ENCODE measurements around the gene EIF1.
"Not testable (repeated sequence)": the region's sequence is repeated elsewhere in the genome, so short reads cannot be mapped to it uniquely, and the experiment has no call there.

Gene EIF1

DNA sequence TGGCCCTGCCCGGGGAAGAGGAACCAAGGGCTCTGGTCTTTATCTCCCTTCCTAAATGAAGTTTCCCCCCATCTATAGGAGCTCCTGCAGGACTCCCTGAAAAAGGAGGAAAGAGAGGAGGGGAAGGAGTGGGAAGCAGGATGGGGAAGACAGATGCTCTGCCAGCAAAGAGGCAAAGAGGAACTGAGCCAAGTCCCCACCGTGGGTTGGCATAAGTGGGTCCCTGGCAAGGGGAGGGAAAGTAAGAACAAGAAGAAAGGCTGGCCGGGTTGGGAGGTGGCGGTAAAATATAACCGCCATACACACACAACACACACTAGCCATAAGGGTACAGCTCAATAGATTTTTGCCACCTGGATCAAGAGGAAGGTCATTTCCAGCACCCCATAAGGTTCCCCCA is 6.1 kb upstream of the EIF1 start:
- Histone ChIP-seq H3K36me3 (ENCODE audit: control insufficient read depth, insufficient read depth, low read length) (no peaks in the 10 kb centered on the region), H3K9me3 (ENCODE audit: control insufficient read depth, low read length) (peaks cover under 1% of the 10 kb centered on the region), H3K27ac (ENCODE audit: low read depth, low read length, severe bottlenecking) (no peak overlapping the region), H3K4me3 (ENCODE audit: extremely low read depth, insufficient read depth, low read length, poor library complexity, severe bottlenecking) (no peak overlapping the region), H3K4me1 (ENCODE audit: control insufficient read depth, insufficient read depth, low read length, poor library complexity, severe bottlenecking) (no peaks in the 10 kb centered on the region)
- 73 to 86% methylated on average over 1 of the region's 5 CpGs for WGBS, 2 experiments (ENCODE audit: insufficient coverage in 2 of 2)

DNA sequence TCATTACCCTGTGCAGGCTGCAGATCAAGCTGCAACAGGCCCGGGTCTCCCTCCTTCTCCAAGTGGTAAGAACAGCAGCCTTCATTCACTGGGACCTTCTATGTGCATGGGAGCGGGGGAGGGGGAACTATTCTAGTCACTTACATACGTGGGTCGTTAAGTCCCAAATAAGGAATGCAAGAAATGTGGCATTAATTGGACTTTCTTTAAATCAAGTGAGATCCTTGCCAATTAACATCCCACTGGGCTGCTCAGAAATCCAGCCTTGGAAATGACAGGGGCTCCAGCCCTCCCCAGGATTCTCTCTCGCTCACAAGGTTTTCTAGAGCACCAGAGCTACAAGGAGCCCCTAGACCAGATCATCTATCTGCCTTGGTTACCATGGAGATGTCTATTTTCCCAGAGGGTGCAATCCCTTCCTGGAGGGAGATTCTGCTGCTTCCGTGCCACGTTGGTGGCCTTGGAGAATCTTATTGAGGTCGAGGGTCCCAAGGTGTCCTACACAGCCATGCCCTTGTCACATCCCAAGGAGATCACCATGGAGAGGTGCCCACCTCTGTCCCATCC is 5.2 kb upstream of the EIF1 start:
- Histone ChIP-seq H3K9me3 (ENCODE audit: control insufficient read depth, low read length) (peaks cover 3% of the 10 kb centered on the region), H3K27ac (ENCODE audit: low read depth, low read length, severe bottlenecking) (no peak overlapping the region), H3K4me1 (ENCODE audit: control insufficient read depth, insufficient read depth, low read length, poor library complexity, severe bottlenecking) (peaks cover 5% of the 10 kb centered on the region), H3K36me3 (ENCODE audit: control insufficient read depth, insufficient read depth, low read length) (no peaks in the 10 kb centered on the region), H3K4me3 (ENCODE audit: extremely low read depth, insufficient read depth, low read length, poor library complexity, severe bottlenecking) (no peak overlapping the region)
- WGBS, 2 experiments (ENCODE audit: insufficient coverage in 2 of 2), result 82 to 94% methylated on average over 3 to 6 of the region's 8 CpGs

DNA sequence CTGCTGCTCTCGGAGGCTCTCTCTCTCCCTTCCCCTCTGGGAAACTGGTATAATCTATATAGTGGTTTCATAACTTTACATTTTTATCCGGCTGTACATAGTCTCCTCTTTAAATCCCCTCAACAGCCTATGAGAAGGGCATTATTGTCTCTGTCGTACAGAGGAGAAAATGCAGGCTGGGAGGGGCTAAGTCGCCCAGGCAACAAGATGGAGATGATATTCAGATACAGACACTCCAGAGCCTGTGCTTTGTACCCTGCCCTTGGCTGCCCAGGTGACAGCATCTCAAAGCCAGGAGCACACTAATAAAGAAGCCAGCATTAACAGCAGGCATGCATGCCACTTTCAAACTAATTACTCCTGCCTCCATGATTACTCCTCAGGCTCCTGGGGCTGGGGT is 4.7 kb upstream of the EIF1 start:
- Histone ChIP-seq H3K4me1 (ENCODE audit: control insufficient read depth, insufficient read depth, low read length, poor library complexity, severe bottlenecking) (peaks cover 5% of the 10 kb centered on the region), H3K9me3 (ENCODE audit: control insufficient read depth, low read length) (peaks cover 3% of the 10 kb centered on the region), H3K27ac (ENCODE audit: low read depth, low read length, severe bottlenecking) (no peak overlapping the region), H3K4me3 (ENCODE audit: extremely low read depth, insufficient read depth, low read length, poor library complexity, severe bottlenecking) (no peak overlapping the region), H3K36me3 (ENCODE audit: control insufficient read depth, insufficient read depth, low read length) (no peaks in the 10 kb centered on the region)
- WGBS, 2 experiments (ENCODE audit: insufficient coverage in 2 of 2), result 80% methylated on average over 2 of the region's 4 CpGs; no CpG with 5 or more reads in 1 of the 2 experiments

DNA sequence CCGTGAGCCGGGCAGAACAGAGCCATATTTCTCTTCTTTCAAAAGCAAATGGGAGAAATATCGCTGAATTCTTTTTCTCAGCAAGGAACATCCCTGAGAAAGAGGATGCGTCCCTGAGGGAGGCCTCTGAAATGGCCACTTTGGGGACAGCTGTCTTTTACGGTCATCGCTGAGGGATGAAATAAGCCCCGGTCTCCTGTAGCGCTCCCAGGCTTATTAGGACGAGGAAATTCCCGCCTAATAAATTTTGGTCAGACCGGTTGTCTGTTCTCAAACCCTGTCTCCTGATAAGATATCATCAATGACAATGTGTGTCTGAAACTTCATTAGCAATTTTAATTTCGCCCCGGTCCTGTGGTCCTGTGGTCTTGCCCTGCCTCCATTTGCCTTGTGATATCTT is 2.9 kb upstream of the EIF1 start:
- H3K4me3 ChIP-seq (ENCODE audit: extremely low read depth, insufficient read depth, low read length, poor library complexity, severe bottlenecking); H3K27ac ChIP-seq (ENCODE audit: low read depth, low read length, severe bottlenecking); H3K4me1 ChIP-seq (ENCODE audit: control insufficient read depth, insufficient read depth, low read length, poor library complexity, severe bottlenecking); H3K9me3 ChIP-seq (ENCODE audit: control insufficient read depth, low read length): not testable (repeated sequence)
- peaks cover 15% of the 10 kb centered on the region for H3K36me3 ChIP-seq (ENCODE audit: control insufficient read depth, insufficient read depth, low read length)
- 94% methylated on average over 6 to 13 of the region's 13 CpGs for WGBS, 2 experiments (ENCODE audit: insufficient coverage in 2 of 2)

DNA sequence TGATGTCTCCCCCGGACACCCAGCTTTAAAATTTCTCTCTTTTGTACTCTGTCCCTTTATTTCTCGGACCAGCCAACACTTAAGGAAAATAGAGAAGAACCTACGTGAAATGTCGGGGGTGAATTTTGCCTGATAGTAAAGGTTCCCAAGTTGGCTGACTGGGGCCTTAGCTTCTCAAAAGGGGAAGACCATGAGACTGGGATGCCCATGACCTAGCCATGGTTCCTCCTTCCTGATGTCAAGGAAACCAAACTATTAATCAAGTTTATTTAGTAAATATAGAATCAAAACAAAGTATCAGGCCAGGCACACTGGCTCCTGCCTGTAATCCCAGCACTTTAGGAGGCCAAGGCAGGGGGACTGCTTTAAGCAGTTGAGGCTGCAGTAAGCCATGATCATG is 2.4 kb upstream of the EIF1 start:
- Histone ChIP-seq H3K27ac (ENCODE audit: low read depth, low read length, severe bottlenecking) (no peak overlapping the region), H3K36me3 (ENCODE audit: control insufficient read depth, insufficient read depth, low read length) (peaks cover 20% of the 10 kb centered on the region), H3K4me1 (ENCODE audit: control insufficient read depth, insufficient read depth, low read length, poor library complexity, severe bottlenecking) (peaks cover 5% of the 10 kb centered on the region), H3K4me3 (ENCODE audit: extremely low read depth, insufficient read depth, low read length, poor library complexity, severe bottlenecking) (no peak overlapping the region), H3K9me3 (ENCODE audit: control insufficient read depth, low read length) (peaks cover 3% of the 10 kb centered on the region)
- 100% methylated on average over 2 to 4 of the region's 4 CpGs for WGBS, 2 experiments (ENCODE audit: insufficient coverage in 2 of 2)

DNA sequence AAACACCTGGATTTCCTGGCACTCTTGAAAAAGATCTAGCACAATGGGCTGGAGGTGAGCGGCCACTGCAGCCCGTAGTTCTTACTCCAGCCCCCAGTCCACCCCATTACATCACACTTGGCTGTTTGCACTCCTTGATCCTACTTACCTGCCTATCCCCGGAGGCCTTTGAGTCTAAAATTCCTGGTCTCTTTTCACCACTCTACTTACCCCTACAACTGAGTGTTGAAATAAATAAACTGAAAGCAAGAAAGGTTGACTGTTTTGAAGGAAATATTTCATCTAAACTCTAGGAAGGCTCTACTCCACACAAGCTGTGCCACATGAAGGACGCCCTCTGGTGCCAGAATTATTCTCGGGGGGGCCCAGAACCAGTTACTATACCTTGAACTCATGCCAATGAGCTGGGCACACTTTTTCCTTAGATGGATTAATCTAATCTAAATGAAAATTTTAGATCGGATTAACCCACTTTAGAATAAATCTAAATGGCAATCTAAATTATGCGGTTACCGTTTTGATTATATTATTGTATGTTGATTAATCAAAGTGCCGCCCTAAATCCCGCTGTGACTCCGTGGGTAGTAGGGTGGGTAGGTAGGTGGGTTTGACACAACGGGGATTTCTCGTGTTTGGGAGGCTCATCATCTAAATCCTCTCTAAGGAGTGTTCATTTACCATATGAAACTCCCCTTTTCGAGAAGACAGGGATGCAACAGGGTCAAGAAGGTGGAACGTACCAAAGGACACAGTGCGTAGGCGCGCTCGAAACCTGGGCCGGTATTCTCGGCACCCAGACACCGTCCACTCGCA is 651 bp upstream of the EIF1 start:
- Histone ChIP-seq H3K36me3 (ENCODE audit: control insufficient read depth, insufficient read depth, low read length) (peaks cover 38% of the 10 kb centered on the region), H3K27ac (ENCODE audit: low read depth, low read length, severe bottlenecking) (peak overlapping the region; percentile 43), H3K4me1 (ENCODE audit: control insufficient read depth, insufficient read depth, low read length, poor library complexity, severe bottlenecking) (peaks cover 5% of the 10 kb centered on the region), H3K9me3 (ENCODE audit: control insufficient read depth, low read length) (peaks cover 3% of the 10 kb centered on the region), H3K4me3 (ENCODE audit: extremely low read depth, insufficient read depth, low read length, poor library complexity, severe bottlenecking) (peak overlapping the region; percentile 93)
- WGBS, 2 experiments (ENCODE audit: insufficient coverage in 2 of 2), result 14 to 21% methylated on average over 13 to 14 of the region's 23 CpGs

DNA sequence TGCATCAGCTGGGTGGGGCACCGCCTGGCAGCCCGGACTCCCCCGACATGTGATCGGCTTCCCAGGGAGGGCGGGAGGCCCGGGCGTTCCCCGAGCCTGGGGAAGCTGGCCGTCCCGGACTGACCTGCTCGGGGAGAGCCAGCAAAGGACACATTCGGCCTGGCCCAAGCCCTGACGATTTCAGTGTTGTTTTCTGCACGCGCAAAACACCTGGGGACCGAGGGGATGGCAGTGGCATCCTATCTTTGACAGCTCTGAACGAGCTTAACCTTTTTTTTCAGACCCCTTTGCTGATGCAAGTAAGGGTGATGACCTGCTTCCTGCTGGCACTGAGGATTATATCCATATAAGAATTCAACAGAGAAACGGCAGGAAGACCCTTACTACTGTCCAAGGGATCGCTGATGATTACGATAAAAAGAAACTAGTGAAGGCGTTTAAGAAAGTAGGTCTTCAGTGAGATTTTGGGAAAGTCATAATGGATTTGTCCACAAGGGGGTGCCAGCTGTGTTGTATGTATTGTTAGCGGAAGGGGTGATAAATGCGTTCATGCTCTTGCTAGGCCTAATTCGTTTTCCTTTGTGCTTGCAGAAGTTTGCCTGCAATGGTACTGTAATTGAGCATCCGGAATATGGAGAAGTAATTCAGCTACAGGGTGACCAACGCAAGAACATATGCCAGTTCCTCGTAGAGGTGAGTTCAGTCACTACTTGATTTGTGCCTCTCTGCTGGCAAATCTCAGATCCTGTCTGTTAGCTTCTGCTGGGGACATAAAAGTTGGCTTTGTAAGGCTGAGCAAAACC is 1.0 kb downstream of the EIF1 start:
- H3K9me3 ChIP-seq (ENCODE audit: control insufficient read depth, low read length), result peaks cover 3% of the 10 kb centered on the region
- WGBS, 2 experiments (ENCODE audit: insufficient coverage in 2 of 2), result 7 to 8% methylated on average over 18 to 25 of the region's 27 CpGs
- H3K4me3 ChIP-seq (ENCODE audit: extremely low read depth, insufficient read depth, low read length, poor library complexity, severe bottlenecking), result peak overlapping the region; percentile 93
- peaks cover 53% of the 10 kb centered on the region for H3K36me3 ChIP-seq (ENCODE audit: control insufficient read depth, insufficient read depth, low read length)
- peaks cover 5% of the 10 kb centered on the region for H3K4me1 ChIP-seq (ENCODE audit: control insufficient read depth, insufficient read depth, low read length, poor library complexity, severe bottlenecking)
- H3K27ac ChIP-seq (ENCODE audit: low read depth, low read length, severe bottlenecking), result peak overlapping the region; percentile 100

DNA sequence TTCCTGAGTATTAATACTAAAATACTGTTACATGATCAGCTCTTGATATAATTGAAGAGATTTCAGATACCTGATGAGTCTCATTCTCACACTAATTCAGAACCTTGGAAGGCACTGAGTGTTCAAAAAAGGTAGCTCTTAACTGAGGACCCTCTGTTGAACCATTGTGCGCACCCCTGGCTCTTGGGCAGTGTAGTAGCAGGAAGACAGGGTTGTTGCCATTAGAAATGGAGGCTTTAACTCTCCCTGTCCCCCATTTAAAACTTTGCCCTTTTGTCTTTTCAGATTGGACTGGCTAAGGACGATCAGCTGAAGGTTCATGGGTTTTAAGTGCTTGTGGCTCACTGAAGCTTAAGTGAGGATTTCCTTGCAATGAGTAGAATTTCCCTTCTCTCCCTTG is 1.8 kb downstream of the EIF1 start:
- Histone ChIP-seq H3K36me3 (ENCODE audit: control insufficient read depth, insufficient read depth, low read length) (peaks cover 57% of the 10 kb centered on the region), H3K27ac (ENCODE audit: low read depth, low read length, severe bottlenecking) (peak overlapping the region; percentile 100), H3K9me3 (ENCODE audit: control insufficient read depth, low read length) (peaks cover 3% of the 10 kb centered on the region), H3K4me1 (ENCODE audit: control insufficient read depth, insufficient read depth, low read length, poor library complexity, severe bottlenecking) (peaks cover 5% of the 10 kb centered on the region), H3K4me3 (ENCODE audit: extremely low read depth, insufficient read depth, low read length, poor library complexity, severe bottlenecking) (peak overlapping the region; percentile 93)
- WGBS, 2 experiments (ENCODE audit: insufficient coverage in 2 of 2), result 100% methylated on average over 1 of the region's 2 CpGs

DNA sequence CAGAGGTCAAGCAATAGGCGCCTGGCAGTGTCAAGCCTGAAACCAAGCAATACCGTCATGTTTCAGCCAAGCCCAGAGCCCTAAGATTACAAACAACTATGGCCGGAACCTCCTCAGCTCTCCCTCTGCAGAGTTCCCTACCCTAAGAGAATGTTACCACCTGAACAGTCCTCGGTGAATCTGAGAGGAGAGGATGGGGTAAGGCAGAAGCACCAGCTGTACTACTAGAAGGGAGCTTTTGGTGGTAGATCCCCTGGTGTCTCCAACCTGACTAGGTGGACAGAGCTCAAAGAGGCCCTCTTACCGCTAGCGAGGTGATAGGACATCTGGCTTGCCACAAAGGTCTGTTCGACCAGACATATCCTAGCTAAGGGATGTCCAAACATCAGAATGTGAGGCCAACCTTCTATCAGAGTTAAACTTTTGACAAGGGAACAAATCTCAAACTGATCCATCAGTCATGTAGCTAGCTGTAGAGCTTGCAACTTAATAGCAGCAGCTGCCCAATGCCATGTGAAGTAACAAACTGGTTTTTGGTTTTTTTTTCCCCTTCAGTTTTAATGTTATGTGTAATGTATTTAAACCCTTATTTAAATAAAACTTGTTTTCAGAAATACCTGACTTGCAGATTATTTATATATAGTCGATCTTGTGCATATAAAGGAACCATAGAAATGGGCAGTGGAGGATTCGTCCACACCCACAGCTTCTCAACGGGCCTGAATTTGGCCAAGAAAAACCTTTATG is 2.5 kb downstream of the EIF1 start:
- Histone ChIP-seq H3K4me1 (ENCODE audit: control insufficient read depth, insufficient read depth, low read length, poor library complexity, severe bottlenecking) (peaks cover 5% of the 10 kb centered on the region), H3K9me3 (ENCODE audit: control insufficient read depth, low read length) (peaks cover 3% of the 10 kb centered on the region), H3K4me3 (ENCODE audit: extremely low read depth, insufficient read depth, low read length, poor library complexity, severe bottlenecking) (peak overlapping the region; percentile 14), H3K27ac (ENCODE audit: low read depth, low read length, severe bottlenecking) (peak overlapping the region; percentile 66), H3K36me3 (ENCODE audit: control insufficient read depth, insufficient read depth, low read length) (peaks cover 57% of the 10 kb centered on the region)
- WGBS, 2 experiments (ENCODE audit: insufficient coverage in 2 of 2), result 91 to 96% methylated on average over 7 to 8 of the region's 10 CpGs

DNA sequence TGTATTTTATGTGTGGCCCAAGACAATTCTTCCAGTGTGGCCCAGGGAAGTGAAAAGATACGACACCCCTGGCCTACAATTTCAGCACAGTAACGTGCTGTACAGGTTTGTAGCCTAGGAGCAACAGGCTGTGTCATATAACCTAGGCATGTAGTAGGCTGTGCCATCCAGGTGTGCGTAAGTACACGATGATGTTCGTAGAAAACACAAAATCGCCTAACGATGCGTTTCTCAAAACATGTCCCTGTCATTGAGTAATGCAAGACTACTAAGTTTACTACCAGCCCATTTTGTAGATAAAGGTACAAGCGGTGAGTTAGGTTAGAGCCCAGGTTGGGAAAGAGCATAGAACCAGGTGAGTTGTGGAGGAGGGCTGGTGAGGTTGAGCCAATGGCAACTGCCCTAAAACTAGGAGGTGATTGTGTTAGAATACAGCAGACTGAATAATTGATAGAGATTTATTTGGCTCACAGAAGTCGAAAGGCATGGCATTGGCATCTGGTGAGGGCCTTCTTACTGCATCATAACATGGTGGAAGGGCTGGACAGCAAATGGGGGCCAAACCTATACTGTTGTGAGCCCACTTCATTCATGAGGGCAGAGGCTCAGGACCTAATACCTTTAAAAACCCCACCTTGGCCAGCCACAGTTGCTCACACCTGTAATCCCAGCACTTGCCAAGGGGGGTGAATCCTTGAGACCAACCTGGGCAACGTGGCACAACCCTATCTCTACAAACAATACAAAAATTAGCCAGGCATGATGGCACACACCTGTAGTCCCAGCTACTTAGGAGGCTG is 4.2 kb downstream of the EIF1 start:
- H3K36me3 ChIP-seq (ENCODE audit: control insufficient read depth, insufficient read depth, low read length), result peaks cover 57% of the 10 kb centered on the region
- peaks cover 2% of the 10 kb centered on the region for H3K4me1 ChIP-seq (ENCODE audit: control insufficient read depth, insufficient read depth, low read length, poor library complexity, severe bottlenecking)
- 99% methylated on average over 10 to 11 of the region's 11 CpGs for WGBS, 2 experiments (ENCODE audit: insufficient coverage in 2 of 2)
- H3K27ac ChIP-seq (ENCODE audit: low read depth, low read length, severe bottlenecking), result peak overlapping the region; percentile 41
- no peak overlapping the region for H3K4me3 ChIP-seq (ENCODE audit: extremely low read depth, insufficient read depth, low read length, poor library complexity, severe bottlenecking)
- H3K9me3 ChIP-seq (ENCODE audit: control insufficient read depth, low read length), result no peaks in the 10 kb centered on the region

All from mesodermal cell (in vitro differentiated cells).